Cortex of kidney (tissue), 1 donor: ENCODE results near the gene ZFYVE28.

ENCODE experiments used
- DNase-seq: peaks from one replicate; lab custom pipeline; 2025; lab: John Stamatoyannopoulos, UW

The ZFYVE28 gene

DNA sequence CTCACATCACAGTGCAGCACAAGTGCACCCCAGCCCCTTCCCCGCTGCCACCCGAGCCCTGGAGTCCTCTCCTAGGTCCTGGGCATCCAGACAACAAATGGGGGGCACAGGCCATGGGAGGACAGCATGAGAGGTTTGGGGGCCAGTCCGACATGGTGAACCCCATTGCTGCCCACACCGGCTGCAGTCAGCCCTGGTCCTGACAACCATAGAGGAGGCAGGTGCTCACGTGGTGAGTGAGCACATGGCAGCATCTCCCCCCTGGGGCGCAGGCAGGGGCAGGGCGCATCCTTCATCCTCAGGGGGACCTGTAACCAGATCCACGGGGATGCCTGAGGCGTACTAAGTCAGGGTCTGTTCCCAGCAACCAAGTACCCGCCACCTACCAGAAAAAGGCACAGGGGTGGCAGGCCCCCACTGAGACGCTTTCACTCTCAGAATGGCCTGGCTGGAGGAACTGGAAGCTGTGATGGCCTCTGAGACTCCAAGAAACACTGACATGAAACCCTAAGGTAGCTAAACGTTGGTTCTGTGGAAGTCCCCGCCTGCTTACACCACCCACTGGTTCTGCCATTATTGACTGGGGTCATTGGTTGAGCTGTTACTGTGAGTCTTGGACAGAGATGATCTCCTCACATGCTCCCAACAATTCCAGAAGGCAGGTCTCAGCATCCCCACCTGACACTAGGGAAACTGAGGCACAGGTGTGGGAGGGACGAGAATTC, 6.5 kb downstream of the ZFYVE28 start:
- no peak for DNase-seq

DNA sequence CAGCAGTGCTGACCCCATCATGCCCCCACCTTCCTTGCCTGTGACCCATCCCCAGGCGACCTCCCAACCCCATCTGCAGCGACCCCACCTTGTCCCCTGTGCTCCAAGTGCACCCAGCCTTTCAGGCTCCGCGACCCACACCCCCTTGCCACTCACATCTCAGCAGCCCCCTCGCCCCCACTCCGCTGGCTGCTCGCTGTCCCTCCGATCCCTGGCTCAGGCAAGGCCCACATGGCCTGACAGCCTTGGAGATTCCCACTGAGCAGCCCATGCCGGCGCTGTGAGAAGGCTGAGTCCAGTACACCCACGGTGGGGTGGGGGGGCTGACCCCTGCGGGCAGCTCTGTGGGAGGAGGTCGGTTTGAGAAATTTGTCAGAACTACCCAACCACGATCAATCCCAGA, 9.1 kb downstream of the ZFYVE28 start:
- no peak for DNase-seq

DNA sequence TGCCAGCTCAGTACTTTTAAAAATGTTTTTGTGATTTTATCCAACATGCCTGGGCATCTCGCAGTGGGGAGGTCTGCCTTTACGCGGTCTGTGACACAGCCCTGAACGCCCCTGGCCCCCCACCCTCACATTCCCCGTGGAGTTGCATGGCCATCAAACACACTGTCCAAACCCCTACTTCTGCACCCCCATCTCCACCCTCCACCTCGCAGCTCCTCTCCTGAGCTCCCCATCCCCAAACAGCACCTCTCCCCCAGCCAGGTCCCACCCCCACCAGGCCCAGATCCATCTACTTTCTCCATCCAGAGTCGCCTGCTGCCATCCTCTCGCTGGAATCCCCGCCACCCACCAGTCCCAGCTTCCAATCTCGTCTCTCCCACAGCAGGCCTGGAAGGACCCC, 9.5 kb downstream of the ZFYVE28 start:
- DNase-seq: no peak

DNA sequence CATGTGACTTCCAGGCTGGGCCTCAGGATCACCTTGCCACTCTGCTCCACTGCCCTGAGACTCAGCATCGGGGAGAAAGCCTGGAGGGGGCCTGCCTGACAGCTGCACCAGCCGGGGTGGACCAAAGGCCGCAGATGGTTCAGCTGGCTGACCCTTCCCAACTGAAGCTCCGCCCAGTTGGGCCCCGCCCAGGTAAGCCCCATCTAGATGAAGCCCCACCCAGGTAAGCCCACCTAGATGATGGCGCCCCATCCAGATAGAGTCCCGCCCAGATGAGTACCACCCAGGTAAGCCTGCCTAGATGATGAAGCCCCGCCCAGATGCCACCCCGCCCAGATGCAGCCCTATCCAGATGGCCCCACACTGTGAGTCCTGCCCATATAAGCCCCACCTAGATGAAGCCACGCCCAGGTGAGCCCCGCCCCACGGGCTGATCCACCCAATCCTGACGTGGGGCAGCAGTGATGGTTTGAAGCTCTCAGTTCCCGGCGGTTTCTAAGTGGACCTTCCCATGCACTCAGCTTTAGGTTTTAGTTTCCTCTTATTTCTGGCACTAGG, 10.0 kb downstream of the ZFYVE28 start:
- no peak for DNase-seq

DNA sequence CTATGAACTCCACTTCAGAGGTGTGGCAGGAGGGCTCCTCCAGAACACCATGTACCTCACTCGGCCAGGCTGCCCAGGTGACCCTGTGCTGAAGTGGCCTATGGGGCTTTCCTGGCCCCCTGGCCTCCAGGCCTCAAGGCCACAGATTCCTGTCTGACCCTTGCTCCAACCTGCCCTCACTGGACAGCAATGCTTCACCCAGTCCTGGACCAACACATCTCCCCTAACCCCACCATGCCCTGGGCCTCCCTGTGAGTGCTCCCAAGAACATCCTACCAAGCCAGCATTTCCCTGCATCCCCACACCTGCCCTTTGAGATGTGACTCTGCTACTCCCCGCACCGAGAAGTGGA, 10.5 kb downstream of the ZFYVE28 start:
- no peak for DNase-seq

DNA sequence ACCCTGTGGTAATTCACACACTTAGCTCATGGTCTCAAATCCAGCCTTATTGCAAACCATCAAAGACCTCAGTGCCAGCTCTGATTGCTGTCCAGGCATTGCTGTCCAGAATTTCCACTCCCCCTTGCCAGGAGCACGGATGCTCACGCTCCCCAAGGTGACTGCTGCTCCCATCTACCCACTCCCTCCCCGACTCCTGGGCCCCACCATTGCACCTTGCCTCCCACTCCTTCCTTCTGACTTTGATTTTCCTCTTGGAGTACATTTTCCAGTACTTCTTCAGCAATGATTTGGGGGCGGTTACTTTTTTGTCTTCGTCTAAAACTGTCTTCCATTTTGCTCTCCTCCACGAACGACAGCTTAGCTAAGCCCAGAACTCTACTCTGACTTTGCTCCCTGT, 11.5 kb downstream of the ZFYVE28 start:
- no peak for DNase-seq

DNA sequence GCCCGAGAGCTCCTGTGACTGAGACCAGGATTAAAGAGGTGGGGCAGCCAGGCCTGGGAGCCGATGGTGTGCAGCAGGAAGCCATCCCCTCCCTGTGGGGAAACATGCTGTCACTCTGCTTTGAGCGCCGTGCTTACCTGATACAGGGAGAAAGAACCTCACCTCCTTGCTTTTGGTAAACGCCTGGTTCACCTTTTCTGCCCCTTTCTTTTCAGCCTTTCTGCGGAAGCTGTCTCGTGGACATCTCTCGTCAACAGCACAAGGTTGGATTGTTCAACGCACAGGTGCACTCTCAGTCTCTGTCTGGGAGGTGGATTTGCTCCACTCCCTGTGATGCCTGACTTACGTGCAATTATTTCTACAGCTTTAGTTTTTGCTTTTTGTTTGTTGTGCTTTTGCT, 12.0 kb downstream of the ZFYVE28 start:
- no peak for DNase-seq

DNA sequence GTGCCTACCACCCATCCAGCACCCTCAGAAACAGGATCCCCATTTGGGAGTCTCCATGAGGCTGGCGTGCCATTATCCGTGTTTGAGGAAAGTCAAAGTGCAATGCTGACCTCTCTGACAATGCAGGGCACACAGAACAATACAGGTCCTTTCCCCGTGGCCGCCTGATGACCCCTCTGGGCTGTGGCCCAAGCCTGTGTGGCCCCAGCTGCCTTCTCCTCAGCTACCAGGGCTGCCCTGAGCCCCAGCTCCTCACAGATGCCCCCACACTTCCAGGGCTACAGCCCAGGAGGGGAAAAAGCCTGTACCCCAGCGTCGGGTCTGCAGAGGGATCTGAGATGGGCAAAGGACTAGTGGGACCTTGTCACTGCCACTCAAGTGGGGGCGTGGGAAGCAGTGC, 15.5 kb downstream of the ZFYVE28 start:
- DNase-seq: no peak

DNA sequence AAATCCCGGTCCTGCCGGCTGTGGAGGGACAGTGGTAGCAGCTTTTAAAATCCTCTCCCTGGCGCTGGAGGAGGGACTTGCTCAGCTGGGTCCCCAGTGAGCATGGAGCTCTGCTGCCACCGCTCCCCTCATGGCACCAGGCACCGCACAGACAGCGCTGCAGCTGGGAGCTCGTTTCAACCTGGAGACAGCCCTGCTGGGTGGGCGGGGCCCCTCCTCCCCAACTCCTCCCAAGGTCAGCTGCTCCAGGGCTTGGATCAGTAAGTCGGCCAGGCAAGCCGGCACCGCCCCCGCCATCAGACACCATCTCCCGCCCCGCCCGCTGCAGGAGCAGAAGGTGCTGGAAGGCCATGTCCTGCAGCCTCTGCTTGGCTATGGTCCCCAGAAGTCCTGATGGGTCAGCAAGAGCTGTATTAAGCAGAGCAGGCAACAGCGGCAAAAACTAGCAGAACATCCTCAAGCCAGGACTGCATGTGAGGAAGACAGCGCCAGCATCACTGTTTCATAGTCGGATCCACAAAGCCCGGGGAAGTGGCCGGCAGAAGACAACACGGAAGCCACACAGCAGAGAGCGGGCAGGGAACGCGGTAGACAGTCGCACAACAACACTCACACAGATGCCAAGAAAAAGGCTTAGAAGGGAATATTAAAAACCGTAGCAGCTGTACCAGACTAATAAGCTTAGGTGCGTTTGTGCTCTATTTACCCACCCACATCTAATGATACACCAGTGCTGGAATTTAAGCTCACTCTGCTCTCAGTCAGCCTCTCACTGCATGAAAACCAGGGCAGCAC, 16.2 kb downstream of the ZFYVE28 start:
- no peak for DNase-seq

DNA sequence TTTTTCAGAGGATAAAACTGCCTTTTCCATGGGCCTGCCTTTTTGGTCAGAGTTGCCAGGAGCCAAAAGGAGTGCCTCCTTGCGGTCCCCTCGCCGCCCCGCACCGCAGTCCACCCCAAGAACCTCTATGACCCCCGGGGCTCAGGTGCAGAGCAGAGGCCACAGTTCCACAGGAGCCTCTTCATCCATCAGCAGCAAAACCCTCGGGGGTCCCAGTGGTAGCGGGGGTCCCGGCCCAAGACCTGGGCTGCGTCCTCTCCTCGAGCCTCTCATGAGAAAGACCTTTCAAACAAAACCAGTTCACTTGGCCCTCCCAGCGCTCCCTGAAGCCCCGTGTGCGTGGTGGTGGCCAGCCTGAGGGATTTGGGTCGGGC, 16.8 kb downstream of the ZFYVE28 start:
- no peak for DNase-seq

DNA sequence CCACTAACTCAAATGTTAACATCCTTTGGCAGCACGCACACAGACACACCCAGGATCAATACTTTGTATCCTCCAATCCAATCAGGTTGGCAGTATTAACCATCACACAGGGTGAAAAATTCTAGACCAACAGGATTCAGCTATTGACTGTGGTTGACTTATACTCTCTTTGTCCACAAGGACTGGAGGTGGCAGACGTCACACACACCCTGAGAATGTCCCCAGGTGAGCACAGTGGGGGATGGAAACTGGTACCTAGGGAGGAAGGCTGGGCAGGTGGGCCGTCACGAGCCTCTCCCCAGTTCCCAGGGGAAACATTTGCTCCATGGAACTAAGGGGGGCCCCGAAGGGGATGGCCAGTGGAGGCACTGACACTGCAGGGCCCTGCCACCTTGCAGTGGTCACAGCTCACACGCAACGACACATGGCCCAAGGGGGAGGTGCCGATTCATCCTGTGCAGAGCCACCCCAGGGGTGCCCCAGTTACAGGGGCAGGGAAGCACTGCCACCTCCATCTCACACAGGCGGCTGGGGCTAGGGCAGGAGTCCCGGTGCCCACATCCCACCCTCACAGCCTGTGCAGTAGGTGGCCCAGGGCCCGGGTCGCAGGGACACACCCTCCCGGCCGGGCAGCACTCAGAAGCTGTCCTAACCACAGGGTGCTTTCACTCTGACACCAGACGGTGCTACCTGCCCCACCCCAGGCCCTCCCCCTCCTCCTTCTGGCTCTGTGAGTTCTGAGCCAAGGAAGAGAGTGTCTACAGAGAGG, 17.4 kb downstream of the ZFYVE28 start:
- no peak for DNase-seq

DNA sequence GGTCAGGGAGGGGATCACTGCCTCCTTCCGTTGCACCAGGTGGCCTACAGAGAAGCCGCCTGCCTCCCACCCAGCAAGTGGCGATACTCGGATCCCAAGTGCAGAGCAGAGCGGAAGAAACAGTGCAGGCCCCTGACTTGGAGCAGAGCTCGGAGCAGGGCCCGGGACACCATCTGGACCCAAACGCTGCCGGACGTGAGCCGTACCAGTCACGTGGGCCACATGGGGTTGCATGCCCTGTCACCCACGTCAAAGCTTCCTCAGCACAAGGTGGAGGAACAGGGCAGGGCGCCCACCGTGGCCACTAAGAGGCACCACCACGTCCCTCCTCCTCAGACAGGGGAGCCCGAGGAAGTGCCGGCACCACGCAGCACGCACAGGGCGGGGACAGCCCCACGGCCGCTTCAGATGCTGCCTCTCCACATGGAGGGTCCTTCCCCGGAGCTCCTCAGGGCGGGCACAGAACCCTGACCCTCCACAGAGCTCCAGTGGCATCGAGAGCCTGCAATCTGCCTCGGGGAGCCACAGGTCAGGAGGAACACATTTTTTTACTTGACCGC, 18.7 kb downstream of the ZFYVE28 start:
- DNase-seq: no peak

DNA sequence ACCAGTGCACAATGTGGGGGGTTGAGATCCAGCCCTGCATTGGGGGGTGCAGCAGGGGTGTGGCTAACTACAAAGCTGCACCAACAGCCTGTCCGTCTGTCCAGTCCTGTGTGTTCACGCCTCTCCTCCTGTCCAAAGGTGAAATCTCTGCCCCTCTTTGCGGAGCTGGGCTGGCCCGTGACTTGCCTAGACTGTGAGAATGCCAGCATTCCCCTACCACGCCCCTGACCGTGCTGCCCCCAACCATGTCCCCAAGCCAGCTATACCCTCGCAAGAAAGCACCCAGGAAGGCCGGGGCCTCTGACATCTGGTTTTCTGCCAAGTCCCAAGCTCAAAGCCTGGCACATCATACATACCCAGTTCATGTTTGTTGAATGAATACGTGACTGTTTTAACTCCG, 19.2 kb downstream of the ZFYVE28 start:
- no peak for DNase-seq

DNA sequence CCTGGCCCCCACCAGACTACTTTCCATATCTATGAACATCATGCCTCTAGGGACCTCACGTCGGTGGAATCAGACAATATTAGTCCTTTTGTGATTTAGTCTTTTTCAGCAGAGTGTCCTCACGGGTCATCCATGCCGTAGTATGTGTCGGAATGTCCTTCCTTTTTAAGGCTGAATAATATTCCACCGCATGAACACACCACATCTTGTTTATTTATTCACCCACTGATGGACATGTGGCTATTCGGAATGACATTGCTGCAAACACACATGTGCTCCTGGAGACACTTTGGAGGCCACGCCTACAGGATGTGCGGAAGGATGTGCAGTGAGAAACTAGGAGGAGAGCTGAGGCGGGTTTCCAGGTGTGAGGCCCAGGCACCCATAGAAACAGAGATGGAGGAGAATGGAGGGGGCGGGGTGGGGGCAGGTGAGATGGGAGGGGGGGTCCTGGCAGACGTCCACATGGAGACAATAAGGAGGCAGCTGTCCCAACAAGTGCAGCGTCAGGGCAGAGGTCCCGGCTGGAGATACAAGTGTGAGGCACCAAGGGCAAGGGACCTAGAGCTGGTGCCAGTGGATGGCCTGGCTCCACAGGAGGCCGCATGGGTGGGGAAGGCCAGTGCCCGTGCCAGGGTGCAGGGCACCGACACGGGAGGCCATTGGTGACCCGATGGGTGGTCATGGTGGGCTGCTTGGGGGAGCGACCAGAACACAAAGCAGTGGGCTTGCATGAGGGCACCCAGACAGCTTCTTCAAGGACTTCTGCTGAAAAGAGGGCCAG, 20.7 kb downstream of the ZFYVE28 start:
- DNase-seq: no peak

DNA sequence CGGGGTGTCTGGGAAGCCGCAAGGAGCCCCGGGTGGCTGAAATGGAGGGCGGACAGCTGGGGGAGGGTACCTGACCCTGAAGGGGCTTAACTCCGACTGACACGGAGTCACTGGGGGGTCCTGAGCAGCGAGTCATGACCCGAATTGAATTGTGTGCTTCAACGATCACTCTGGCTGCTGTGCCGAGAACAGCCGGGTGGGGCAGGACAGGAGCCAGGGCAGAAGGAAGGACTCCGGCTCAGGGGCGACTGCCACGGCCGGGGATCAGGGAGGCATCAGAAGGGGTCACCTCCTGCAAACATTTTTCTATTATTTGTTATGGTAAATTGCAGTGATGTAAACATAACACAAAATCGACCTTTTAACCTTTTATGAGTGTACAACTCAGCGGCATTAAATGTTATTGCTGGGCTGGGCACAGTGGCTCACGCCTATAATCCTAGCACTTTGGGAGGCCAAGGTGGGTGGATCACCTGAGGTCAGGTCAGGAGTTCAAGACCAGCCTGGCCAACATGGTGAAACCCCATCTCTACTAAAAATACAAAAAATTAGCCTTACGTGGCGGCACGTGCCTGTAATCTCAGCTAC, 21.6 kb downstream of the ZFYVE28 start:
- DNase-seq: no peak

DNA sequence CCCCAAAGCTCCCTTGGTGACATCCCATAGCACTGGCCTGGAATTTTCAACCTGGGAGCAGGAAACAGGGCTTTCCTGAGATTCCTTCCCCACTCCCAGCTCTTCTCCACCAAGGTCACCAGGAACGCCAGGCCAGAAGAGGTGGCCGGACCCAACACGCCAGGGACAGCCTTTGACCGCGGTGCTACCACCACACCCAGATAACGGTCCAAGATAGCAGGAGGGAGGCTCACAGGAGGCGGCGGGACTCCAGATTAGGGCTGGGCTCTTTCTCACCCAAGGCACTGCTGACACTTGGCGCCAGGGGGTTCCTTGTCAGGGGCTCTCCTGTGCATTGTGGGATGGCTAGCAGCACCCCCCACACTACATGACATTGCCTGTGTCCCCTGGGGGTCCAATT, 22.9 kb downstream of the ZFYVE28 start:
- DNase-seq: no peak

DNA sequence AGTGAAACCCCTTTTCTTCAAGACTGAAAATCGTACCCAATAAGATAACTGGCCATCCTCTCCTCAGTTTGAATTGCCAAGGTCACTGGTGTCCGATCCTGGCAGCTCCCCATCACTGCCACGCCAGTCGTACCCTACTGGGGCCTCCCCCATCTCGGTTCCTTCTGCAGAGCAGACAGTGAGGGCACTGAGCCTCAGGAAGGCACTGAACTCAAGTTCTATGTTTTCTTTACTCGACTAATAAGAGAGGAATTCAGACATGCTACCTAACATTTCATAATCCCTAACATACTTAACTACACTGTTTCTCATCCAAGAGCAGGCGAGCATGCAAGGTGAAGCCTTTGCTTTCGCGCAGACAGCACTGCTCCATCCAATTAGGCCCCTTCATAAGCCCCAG, 23.4 kb downstream of the ZFYVE28 start:
- DNase-seq: no peak

DNA sequence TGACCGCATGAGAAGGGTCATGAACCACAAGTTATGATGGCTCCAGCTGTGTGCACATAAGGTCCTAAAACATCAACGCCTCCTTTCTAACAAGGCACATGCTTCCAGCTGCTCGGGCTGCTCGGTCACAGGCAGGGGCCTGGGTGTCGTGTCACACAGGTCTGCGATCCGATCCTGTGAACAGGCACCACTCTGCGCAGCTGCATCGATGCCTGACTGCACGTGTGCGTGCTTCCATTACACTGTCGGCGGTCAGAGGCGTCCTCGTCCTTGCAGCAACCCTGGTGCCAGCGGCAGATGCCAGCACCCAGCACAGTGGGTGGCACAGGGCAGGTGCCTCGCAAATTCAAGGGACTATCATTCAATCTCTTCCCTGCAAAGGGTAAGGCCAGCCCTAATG, 23.9 kb downstream of the ZFYVE28 start:
- DNase-seq: no peak

DNA sequence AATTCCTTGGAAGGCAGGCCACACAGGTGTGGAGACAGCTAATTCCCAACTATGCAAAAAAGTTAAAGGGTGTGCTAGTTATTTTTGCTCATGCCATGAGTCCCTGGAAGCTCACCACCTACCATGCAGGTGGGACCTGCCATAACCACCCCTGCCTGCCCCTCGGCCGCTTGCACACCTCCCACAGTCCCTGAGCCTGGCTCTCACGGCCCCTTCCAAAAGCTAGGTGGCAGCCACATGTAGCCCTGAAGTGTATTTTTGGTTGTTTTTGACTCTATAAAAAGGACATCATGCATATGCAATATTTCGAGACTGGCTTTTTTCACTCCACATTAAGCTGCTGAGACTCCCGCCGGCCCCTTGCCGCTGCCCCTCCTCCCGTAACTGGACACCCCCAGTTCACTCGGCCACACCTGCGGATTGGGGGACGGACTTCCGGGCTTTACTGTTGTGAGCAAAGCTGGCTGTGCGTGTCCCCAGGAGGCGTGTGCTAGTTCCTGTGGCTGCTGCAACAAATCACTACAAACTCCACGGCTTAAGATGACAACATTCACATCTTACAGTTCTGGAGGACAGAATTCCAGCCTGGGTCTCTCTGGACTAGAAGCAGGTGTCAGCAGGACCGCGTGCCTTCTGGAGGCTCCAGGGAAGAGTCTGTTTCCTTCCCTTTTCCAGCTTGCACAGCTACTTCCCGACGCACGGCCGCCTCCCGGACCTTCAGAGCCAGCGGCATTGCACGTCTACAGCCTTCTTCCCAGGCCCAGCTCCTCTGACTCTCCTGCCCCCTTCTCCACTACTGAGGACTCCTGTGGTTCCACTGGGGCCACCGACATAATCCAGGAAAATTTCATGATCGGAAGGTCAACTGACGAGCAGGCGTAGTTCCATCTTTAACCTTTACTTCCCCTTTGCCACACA, 24.8 kb downstream of the ZFYVE28 start:
- no peak for DNase-seq

DNA sequence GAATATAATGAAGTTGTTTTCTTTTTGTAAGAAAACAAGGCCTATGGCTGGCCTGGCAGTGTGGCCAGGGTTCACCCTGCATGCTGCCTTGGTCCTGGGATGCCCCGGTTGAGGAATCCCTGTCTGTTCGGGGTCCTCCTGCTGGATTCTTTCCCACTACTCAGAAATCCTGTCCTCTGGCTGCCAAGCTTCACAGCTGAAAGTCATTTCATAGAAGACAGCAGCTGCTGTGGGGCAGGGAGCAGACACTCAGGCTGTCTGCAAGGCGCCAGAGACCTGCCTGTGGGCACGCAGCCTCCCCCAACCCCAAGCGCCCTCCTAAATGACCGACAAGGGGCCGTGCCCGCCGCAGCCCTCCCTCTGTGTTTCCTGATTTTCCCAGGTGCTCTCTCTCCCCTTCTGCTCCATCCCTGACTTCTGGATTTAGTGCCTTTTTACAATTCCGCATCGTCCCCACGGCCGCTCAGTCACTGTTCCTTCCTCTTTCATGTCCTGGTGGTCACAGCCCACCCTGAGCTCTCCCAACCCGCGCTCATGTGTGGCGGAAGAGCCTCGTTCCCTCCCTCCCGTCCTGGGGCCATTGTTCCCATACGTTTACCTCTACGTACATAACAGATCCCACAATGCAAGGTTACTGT, 27.5 kb downstream of the ZFYVE28 start:
- DNase-seq: no peak
